ENCODE measurements around the gene STRN3.

DNA sequence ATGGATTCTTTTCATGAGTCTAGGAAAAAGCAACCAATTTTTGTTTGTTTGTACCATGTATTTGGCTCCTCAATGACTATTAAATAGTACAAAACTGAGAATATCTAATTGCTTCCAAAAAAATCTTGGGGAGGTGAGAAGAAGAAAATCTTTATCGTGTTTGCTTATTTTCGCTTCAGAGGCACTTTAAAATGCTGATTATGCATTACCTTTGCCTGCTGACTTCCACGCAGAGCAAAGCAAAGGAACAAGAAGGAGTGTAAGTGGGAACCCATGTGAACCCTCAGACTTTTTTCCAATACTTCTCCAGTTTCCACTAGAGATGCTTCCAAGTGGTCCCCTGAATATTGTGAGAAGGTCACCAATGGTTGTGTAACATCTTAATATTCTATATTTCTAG, 43.2 kb upstream of the STRN3 start:
- TF ChIP-seq, protein P1, sequence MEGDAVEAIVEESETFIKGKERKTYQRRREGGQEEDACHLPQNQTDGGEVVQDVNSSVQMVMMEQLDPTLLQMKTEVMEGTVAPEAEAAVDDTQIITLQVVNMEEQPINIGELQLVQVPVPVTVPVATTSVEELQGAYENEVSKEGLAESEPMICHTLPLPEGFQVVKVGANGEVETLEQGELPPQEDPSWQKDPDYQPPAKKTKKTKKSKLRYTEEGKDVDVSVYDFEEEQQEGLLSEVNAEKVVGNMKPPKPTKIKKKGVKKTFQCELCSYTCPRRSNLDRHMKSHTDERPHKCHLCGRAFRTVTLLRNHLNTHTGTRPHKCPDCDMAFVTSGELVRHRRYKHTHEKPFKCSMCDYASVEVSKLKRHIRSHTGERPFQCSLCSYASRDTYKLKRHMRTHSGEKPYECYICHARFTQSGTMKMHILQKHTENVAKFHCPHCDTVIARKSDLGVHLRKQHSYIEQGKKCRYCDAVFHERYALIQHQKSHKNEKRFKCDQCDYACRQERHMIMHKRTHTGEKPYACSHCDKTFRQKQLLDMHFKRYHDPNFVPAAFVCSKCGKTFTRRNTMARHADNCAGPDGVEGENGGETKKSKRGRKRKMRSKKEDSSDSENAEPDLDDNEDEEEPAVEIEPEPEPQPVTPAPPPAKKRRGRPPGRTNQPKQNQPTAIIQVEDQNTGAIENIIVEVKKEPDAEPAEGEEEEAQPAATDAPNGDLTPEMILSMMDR (IDR thresholded peaks at IDR 0.05), result no peak
- TF ChIP-seq POLR2A (IDR thresholded peaks at IDR 0.05), result no peak

Measured in esophagus squamous epithelium (tissue), 4 donors.